Heart right ventricle (tissue), 16 donors: Measurements from ENCODE around the gene TMEM184A. TPM values are rescaled to one million over a fixed set of nuclear protein-coding genes. Genes with fewer than 3 reads are reported as not detected.

Experiments used
- ATAC-seq, 8 donors: fragments of 200-7000 bp; cut with Tn5 transposase; one replicate each; pipeline ENCODE4 v1.9.1; 2020; ENCODE audit warnings: mild to moderate bottlenecking in 8 of 8, moderate library complexity in 8 of 8, moderate number of reproducible peaks in 1 of 8
- DNase-seq, 2 donors: peaks; one replicate each; pipeline ENCODE4 v3.0.0-alpha.2; 2020
- H3K27ac ChIP-seq, 10 donors: fragments of 200-600 bp; sonication (generic) in 2 of 10; one replicate each; pipeline versions ENCODE4 v1.5.0 to v1.8.0; 2020 to 2022; ENCODE audit warnings: mild to moderate bottlenecking in 3 of 10
- H3K27me3 ChIP-seq, 7 donors: fragments of 200-600 bp; one replicate each; pipeline ENCODE4 v1.8.0; 2021 to 2022; ENCODE audit warnings: mild to moderate bottlenecking in 2 of 7
- H3K36me3 ChIP-seq, 9 donors: fragments of 200-600 bp; sonication (generic) in 1 of 9; one replicate each; pipeline versions ENCODE4 v1.5.0 to v1.8.0; 2020 to 2022; ENCODE audit warnings: mild to moderate bottlenecking in 2 of 9
- H3K4me1 ChIP-seq, 9 donors: fragments of 200-600 bp; sonication (generic) in 1 of 9; one replicate each; pipeline versions ENCODE4 v1.5.0 to v1.8.0; 2020 to 2022; ENCODE audit warnings: mild to moderate bottlenecking in 4 of 9
- H3K4me3 ChIP-seq, 10 donors: fragments of 200-600 bp; sonication (generic) in 2 of 10; one replicate each; pipeline versions ENCODE4 v1.5.0 to v1.8.0; 2020 to 2022; ENCODE audit warnings: mild to moderate bottlenecking in 7 of 10, moderate library complexity in 2 of 10
- H3K9me3 ChIP-seq, 11 donors: fragments of 200-600 bp in 10 of 11; sonication (generic) in 2 of 11; one replicate each; pipeline versions ENCODE4 v1.5.0 to v1.8.0; 2013 to 2022; ENCODE audit warnings: mild to moderate bottlenecking in 2 of 11, control low read depth in 1 of 11, moderate library complexity in 1 of 11
- CTCF ChIP-seq, 9 donors: fragments of 200-600 bp; sonication (generic) in 2 of 9; IDR thresholded peaks; one replicate each; pipeline versions ENCODE4 v1.5.0 to v1.8.0; 2021 to 2022; ENCODE audit warnings: antibody characterized with exemption in 9 of 9, mild to moderate bottlenecking in 5 of 9, moderate library complexity in 1 of 9
- WGBS, 2 donors: extraction: QIAGEN DNeasy Blood & Tissue Kit; methylation state at CpG; one replicate each; pipeline ENCODE4 v1.1.7; 2013; ENCODE audit warnings: inconsistent platforms in 1 of 2; 5-methylcytosine and 5-hydroxymethylcytosine counted together
- intact Hi-C, 10 donors: fragments of 100-400 bp; cut with DNase I; formaldehyde crosslinking; loops; one replicate each; pipeline versions ENCODE4 v1.11.1 to v1.14.2; 2022
- polyA plus RNA-seq, 2 donors: library from polyadenylated mRNA; stranded (reverse); fragments of 200-250 nt; gene quantifications; one replicate each; pipeline ENCODE4 v1.2.3, GENCODE V29; 2013
- total RNA-seq, 10 donors: library from RNA; stranded (reverse); fragmentation: NEBNext Ultra II Directional in 3 of 10; extraction: Animal tissue kit (Norgen Biotek cat#: 25700) in 3 of 10; gene quantifications; one replicate each; pipeline versions ENCODE4 v1.2.1 to v1.2.4, GENCODE V29; 2021 to 2023
- donor health status: Arrhythmogenic right ventricular cardiomyopathy.
- donor health status: ischemic (EF 13 %, LVEDD 7.1; RV severe dilation, severe dysfunction).
- donor health status: healthy with polysubstance abuse.
- donor health status: DM: no; HTN: yes; CAD: no.
- donor health status: DM: no; HTN: no; CAD: no.
- donor health status: ischemic (EF 25% LVEDD 6.9; RV normal size, moderate dysfunction).
- donor health status: ischemic (EF 25% LVEDD 5.7; RV mildly dilated, moderate dysfunction).
- donor health status: healthy.
- donor health status: DM: yes; HTN: yes; CAD: no.
- donor health status: Ischemic cardiomyopathy.
- donor health status: ischemic (EF 35%, LVEDD 5.7; RV mildly dilated, moderate dysfunction).
- donor health status: nonischemic (EF 11% LVEDD 7.7; RV severe dilation, severe dysfunction).
- donor health status: DM: yes; HTN: yes; CAD: no.
- donor health status: PGD.
- donor health status: ischemic (EF 29% LVEDD 5.4; RV normal size, mild dysfunction).
- donor health status: nonischemic (EF 23%, LVEDD 6.1; RV moderate dilation, normal function).

Gene TMEM184A
- total and polyA plus RNA-seq, 12 donors: 0.09 to 1.2 (median 0.51) TPM

- no peak for ATAC-seq
- no peak for DNase-seq
- intact Hi-C loops: loop anchor here in 1 of 10 donors (10.0 kb wide), 1 partner anchor 167 kb away; no protein-coding TSS in a partner anchor
- H3K9me3 ChIP-seq: no peaks in the 10 kb centered on the region
- H3K27me3 ChIP-seq: peaks cover 0 to 50% (median 34%) of the 10 kb centered on the region in 7 donors
- H3K4me1 ChIP-seq: no peaks in the 10 kb centered on the region
- TF ChIP-seq CTCF (IDR thresholded peaks at IDR 0.05): no peak
- 92 to 93% methylated on average over 11 of the region's 11 CpGs for WGBS, 2 donors
- H3K36me3 ChIP-seq: no peaks in the 10 kb centered on the region
- no peak overlapping the region for H3K4me3 ChIP-seq
- H3K27ac ChIP-seq: no peak overlapping the region
Measured at GRCh38 chr7:1597791-1598190, 41.8 kb upstream of the TMEM184A start.

- H3K27ac ChIP-seq: no peak overlapping the region
- no peak for DNase-seq
- no peaks in the 10 kb centered on the region for H3K36me3 ChIP-seq
- H3K4me1 ChIP-seq: peaks cover 0 to 4% (median 0%) of the 10 kb centered on the region in 9 donors
- intact Hi-C loops: loop anchor here in 1 of 10 donors (10.0 kb wide), 1 partner anchor 168 kb away; no protein-coding TSS in a partner anchor
- no peaks in the 10 kb centered on the region for H3K9me3 ChIP-seq
- peaks cover 0 to 56% (median 40%) of the 10 kb centered on the region in 7 donors for H3K27me3 ChIP-seq
- ATAC-seq: no peak
- no peak for TF ChIP-seq CTCF (IDR thresholded peaks at IDR 0.05)
- H3K4me3 ChIP-seq: no peak overlapping the region
- 80 to 85% methylated on average over 16 of the region's 16 CpGs for WGBS, 2 donors
Measured at GRCh38 chr7:1597066-1597760, 41.2 kb upstream of the TMEM184A start.

GRCh38 chr7:1596181-1597043, 40.4 kb upstream of the TMEM184A start:
- DNase-seq: no peak
- Histone ChIP-seq H3K27ac (no peak overlapping the region), H3K4me1 (peaks cover 0 to 10% (median 0%) of the 10 kb centered on the region in 9 donors), H3K36me3 (no peaks in the 10 kb centered on the region), H3K4me3 (no peak overlapping the region), H3K27me3 (peaks cover 0 to 58% (median 45%) of the 10 kb centered on the region in 7 donors), H3K9me3 (no peaks in the 10 kb centered on the region)
- no peak for TF ChIP-seq CTCF (IDR thresholded peaks at IDR 0.05)
- 69 to 70% methylated on average over 39 of the region's 39 CpGs for WGBS, 2 donors
- intact Hi-C loops: loop anchor here in 1 of 10 donors (10.0 kb wide), 1 partner anchor 168 kb away; no protein-coding TSS in a partner anchor
- no peak for ATAC-seq

- H3K9me3 ChIP-seq: no peaks in the 10 kb centered on the region
- H3K27ac ChIP-seq: no peak overlapping the region
- H3K36me3 ChIP-seq: no peaks in the 10 kb centered on the region
- H3K27me3 ChIP-seq: peaks cover 0 to 66% (median 45%) of the 10 kb centered on the region in 7 donors
- no peak for ATAC-seq
- no peak for TF ChIP-seq CTCF (IDR thresholded peaks at IDR 0.05)
- H3K4me1 ChIP-seq: peaks cover 0 to 10% (median 0%) of the 10 kb centered on the region in 9 donors
- H3K4me3 ChIP-seq: no peak overlapping the region
- 65% methylated on average over 12 of the region's 12 CpGs for WGBS, 2 donors
- DNase-seq: no peak
- intact Hi-C loops: loop anchor here in 1 of 10 donors (10.0 kb wide), 1 partner anchor 169 kb away; no protein-coding TSS in a partner anchor
Measured at GRCh38 chr7:1595636-1596035, 39.6 kb upstream of the TMEM184A start.
